Endothelial cell (in vitro differentiated cells): ENCODE data around the gene GPR68. TPM values are rescaled to one million over a fixed set of nuclear protein-coding genes. Genes with fewer than 3 reads are reported as not detected.

Experiments used
- DNase-seq: peaks from one replicate; pipeline ENCODE4 v3.0.0; 2021; ENCODE audit warnings: low spot score
- H3K27ac Mint-ChIP-seq: one replicate; pipeline ENCODE4 v1.8.0; 2021; ENCODE audit warnings: mixed read lengths, inconsistent platforms; ENCODE audit not compliant: unreplicated experiment
- H3K27me3 Mint-ChIP-seq: one replicate; pipeline ENCODE4 v1.8.0; 2021; ENCODE audit warnings: mild to moderate bottlenecking, moderate library complexity, mixed read lengths, inconsistent platforms; ENCODE audit not compliant: unreplicated experiment
- H3K36me3 Mint-ChIP-seq: one replicate; pipeline ENCODE4 v1.8.0; 2021; ENCODE audit warnings: mild to moderate bottlenecking, low read depth, mixed read lengths, inconsistent platforms; ENCODE audit not compliant: unreplicated experiment
- H3K4me1 Mint-ChIP-seq: one replicate; pipeline ENCODE4 v1.8.0; 2021; ENCODE audit warnings: mild to moderate bottlenecking, mixed read lengths, inconsistent platforms; ENCODE audit not compliant: unreplicated experiment
- H3K4me3 Mint-ChIP-seq: one replicate; pipeline ENCODE4 v1.8.0; 2021; ENCODE audit warnings: mild to moderate bottlenecking, mixed read lengths, inconsistent platforms; ENCODE audit not compliant: unreplicated experiment
- H3K9me3 Mint-ChIP-seq: one replicate; pipeline ENCODE4 v1.8.0; 2021; ENCODE audit warnings: mixed read lengths, inconsistent platforms; ENCODE audit not compliant: unreplicated experiment
- CTCF ChIP-seq: fragments of 200-600 bp; sonication (generic); IDR thresholded peaks from one replicate; pipeline ENCODE4 v1.5.0; 2021; ENCODE audit warnings: antibody characterized with exemption; ENCODE audit not compliant: unreplicated experiment
- total RNA-seq: library from RNA; stranded (reverse); fragmentation: NEBNext Ultra II Directional; extraction: Animal tissue kit (Norgen Biotek cat#: 25700); gene quantifications from one replicate; pipeline ENCODE4 v1.2.1, GENCODE V29; 2021; ENCODE audit not compliant: unreplicated experiment

The GPR68 gene
- total RNA-seq, 1 donor from 2014 or later: 5.4 TPM

GRCh38 chr14:91237219-91237618, 7.3 kb downstream of the GPR68 start:
- Mint-ChIP-seq H3K36me3 (peaks cover 40% of the 10 kb centered on the region), H3K4me1 (peaks cover 25% of the 10 kb centered on the region), H3K27ac (no peak overlapping the region), H3K4me3 (no peak overlapping the region), H3K27me3 (peaks cover 9% of the 10 kb centered on the region), H3K9me3 (peaks cover 4% of the 10 kb centered on the region)
- DNase-seq: no peak
- no peak for TF ChIP-seq CTCF

- Mint-ChIP-seq H3K36me3 (peaks cover 46% of the 10 kb centered on the region), H3K27ac (peak overlapping the region; percentile 52), H3K4me1 (peaks cover 21% of the 10 kb centered on the region), H3K27me3 (peaks cover 9% of the 10 kb centered on the region), H3K4me3 (no peak overlapping the region), H3K9me3 (peaks cover 4% of the 10 kb centered on the region)
- no peak for DNase-seq
- no peak for TF ChIP-seq CTCF
These were observed 8.7 kb downstream of the GPR68 start for GRCh38 chr14:91235841-91236240.

GRCh38 chr14:91234791-91235114, 9.8 kb downstream of the GPR68 start:
- peaks cover 11% of the 10 kb centered on the region for H3K27me3 Mint-ChIP-seq
- H3K4me3 Mint-ChIP-seq: no peak overlapping the region
- no peak for DNase-seq
- peaks cover 47% of the 10 kb centered on the region for H3K36me3 Mint-ChIP-seq
- no peak overlapping the region for H3K27ac Mint-ChIP-seq
- peaks cover 4% of the 10 kb centered on the region for H3K9me3 Mint-ChIP-seq
- TF ChIP-seq CTCF: no peak
- H3K4me1 Mint-ChIP-seq: peaks cover 25% of the 10 kb centered on the region

GRCh38 chr14:91233936-91234790, 10.3 kb downstream of the GPR68 start:
- TF ChIP-seq CTCF: no peak
- peaks cover 29% of the 10 kb centered on the region for H3K4me1 Mint-ChIP-seq
- DNase-seq: no peak
- H3K4me3 Mint-ChIP-seq: peak overlapping the region; percentile 74
- H3K36me3 Mint-ChIP-seq: peaks cover 44% of the 10 kb centered on the region
- peaks cover 4% of the 10 kb centered on the region for H3K9me3 Mint-ChIP-seq
- no peak overlapping the region for H3K27ac Mint-ChIP-seq
- peaks cover 11% of the 10 kb centered on the region for H3K27me3 Mint-ChIP-seq

- peaks cover 33% of the 10 kb centered on the region for H3K4me1 Mint-ChIP-seq
- peaks cover 4% of the 10 kb centered on the region for H3K9me3 Mint-ChIP-seq
- no peak for DNase-seq
- peaks cover 44% of the 10 kb centered on the region for H3K36me3 Mint-ChIP-seq
- H3K27ac Mint-ChIP-seq: peak overlapping the region; percentile 77
- peaks cover 12% of the 10 kb centered on the region for H3K27me3 Mint-ChIP-seq
- TF ChIP-seq CTCF: no peak
- peak overlapping the region; percentile 73 for H3K4me3 Mint-ChIP-seq
These were observed 11.9 kb downstream of the GPR68 start for GRCh38 chr14:91232603-91233002.
